ENCODE measurements around the gene AP3B1.
A peak's percentile ranks its signal among the peaks of the same experiment; 100 is the strongest.

AP3B1 gene, protein sequence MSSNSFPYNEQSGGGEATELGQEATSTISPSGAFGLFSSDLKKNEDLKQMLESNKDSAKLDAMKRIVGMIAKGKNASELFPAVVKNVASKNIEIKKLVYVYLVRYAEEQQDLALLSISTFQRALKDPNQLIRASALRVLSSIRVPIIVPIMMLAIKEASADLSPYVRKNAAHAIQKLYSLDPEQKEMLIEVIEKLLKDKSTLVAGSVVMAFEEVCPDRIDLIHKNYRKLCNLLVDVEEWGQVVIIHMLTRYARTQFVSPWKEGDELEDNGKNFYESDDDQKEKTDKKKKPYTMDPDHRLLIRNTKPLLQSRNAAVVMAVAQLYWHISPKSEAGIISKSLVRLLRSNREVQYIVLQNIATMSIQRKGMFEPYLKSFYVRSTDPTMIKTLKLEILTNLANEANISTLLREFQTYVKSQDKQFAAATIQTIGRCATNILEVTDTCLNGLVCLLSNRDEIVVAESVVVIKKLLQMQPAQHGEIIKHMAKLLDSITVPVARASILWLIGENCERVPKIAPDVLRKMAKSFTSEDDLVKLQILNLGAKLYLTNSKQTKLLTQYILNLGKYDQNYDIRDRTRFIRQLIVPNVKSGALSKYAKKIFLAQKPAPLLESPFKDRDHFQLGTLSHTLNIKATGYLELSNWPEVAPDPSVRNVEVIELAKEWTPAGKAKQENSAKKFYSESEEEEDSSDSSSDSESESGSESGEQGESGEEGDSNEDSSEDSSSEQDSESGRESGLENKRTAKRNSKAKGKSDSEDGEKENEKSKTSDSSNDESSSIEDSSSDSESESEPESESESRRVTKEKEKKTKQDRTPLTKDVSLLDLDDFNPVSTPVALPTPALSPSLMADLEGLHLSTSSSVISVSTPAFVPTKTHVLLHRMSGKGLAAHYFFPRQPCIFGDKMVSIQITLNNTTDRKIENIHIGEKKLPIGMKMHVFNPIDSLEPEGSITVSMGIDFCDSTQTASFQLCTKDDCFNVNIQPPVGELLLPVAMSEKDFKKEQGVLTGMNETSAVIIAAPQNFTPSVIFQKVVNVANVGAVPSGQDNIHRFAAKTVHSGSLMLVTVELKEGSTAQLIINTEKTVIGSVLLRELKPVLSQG

DNA sequence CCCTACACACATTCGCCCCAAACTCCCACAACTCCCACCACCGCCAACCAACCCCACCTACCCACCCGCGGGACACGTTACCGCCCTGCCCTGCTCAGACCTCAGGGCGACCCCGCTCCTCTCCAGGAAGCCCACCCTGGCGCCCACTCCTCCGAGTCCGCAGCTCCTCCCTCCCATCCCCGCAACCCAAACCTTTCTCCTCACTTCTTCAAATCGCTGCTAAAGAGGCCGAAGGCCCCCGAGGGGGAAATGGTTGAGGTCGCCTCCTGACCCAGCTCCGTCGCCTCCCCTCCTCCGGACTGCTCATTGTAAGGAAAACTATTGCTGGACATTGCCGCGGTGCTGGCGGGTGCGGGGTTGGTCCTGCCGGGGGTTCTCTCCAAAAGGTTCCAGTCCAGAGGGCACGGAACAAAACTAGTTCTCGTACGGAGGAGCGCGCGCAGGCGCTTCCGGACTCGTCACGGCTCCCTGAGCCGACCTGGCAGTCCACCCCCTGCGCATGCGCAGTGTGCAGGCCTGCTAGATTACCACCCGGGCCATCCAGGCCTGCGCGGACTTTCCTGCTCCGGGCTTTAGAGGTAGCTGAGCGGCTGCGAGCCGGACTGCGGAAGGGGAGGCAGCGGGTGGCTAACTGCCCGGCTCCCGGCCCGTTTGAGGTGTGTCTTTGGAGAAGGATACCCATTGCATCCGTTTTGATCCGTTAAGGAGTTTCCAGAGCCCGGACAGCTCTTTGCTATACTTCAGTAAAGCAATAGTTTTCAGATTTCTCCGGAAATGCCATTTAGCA lies at the start of gene AP3B1:
Gene AP3B1 (minus strand): TSS at position 451 of the 787 bp plus-strand sequence. CDS start 119 bp downstream, at position 332.
- peak; percentile 98 for DNase-seq (ENCODE audit: low spot score)

DNA sequence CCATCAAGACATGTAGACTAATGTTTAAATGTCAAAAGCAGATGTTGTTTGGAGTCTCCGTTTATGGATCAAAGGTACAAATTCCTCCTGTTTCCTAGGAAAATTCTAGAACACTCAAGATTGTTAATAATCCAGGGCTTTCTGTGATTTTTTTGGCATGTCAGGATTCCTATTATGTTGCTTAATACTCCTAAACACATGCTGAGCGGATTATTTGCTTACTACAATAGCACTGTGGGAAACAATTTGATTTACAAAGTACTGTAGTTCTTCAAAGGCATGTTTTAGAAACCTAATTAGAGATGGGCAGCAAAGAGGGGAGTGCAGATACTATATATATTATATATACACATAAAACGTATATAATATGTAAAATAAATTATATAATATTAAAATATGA lies 46.9 kb upstream of the AP3B1 start:
- no peak for DNase-seq (ENCODE audit: low spot score)

DNA sequence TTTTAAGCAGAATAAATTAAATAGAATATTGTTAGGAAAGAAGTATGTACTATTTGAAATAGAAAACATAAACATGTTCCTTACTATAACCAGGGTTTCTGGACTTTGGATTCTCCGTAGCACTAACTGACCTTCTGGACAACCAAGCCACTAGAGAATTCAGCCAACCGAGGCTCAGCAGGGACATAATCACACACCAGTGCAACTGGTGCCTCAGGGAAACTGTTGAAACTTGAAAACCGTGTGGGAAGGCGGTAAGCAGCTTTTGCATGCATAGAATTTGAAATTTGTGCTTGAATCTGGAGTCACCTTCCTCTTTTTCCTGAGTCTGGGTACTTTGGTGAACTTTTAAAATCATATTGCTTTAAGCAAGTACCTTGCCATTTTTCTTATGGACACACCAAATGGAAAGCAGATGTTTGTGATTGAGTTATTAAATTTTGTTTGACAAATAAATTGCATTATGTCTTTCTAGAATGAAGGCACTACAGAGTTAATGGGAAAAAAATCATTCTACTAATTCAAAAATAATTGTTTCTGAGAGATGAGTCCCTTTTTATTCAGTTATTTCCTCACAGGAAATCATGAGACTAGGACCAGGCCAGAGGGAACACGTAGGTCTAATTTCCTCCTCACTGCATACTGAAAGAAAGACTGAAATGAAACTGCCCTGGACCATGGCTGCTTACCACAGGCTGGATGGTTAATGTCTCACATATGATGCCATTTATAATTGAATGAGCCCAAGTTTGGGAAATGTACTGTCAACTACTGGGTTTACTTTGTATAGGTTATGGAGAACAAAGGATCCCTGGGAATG lies 45.3 kb upstream of the AP3B1 start:
- no peak for DNase-seq (ENCODE audit: low spot score)

DNA sequence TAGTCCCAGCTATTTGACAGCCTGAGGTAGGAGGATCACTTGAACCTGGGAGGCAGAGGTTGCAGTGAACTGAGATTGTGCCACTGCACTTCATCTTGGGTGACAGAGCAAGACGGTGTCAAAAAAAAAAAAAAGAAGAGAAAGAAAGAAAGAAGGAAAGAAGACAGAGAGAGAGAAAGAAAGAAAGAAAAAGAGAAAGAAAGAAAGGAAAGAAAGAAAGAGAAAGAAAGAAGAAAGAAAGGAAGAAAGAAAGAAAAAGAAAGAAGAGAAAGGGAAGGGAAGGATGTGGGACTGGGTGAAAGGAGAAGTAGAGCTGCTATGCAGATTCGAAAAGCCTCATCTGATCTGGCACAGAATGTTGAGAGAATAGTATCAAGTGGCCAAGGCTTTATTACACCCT lies 42.2 kb upstream of the AP3B1 start:
- DNase-seq (ENCODE audit: low spot score): no peak

DNA sequence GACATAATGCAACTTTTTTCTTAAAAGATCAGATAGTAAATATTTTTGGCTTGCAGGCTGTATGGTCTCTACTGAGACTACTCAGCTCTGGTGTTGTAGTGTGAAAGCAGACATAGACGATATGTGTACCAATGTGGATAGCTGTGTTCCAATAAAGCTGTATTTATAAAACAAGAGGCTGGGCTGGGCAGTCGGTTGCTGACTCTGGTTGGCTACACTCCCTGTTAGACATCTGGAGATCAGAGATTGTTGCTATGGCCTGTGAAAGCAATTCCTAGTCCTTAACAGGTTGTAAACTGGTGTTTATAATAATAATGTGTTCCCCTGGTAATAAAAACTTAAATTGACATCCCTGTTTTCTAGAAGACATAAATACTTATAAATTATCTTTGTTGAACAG lies 41.5 kb upstream of the AP3B1 start:
- no peak for DNase-seq (ENCODE audit: low spot score)

DNA sequence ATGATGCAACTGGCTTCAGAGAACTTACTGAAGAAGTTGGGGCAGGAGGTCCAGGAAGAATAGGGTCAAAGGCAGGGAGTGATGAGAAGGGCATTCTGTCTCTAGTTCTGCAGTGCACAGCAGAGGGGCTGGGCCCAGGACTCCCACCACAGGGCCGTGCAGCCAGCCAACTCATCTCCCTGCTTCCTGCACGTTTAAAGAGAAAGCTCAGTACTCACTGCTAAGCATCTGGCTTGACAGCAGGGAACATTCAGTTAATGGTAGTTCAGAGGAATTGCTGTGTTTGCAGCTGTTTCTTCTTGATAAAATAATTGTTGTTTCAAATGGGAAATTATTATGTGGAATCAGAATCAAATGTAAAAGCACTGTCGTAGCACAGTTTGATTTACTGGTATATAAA lies 40.3 kb upstream of the AP3B1 start:
- DNase-seq (ENCODE audit: low spot score): no peak

DNA sequence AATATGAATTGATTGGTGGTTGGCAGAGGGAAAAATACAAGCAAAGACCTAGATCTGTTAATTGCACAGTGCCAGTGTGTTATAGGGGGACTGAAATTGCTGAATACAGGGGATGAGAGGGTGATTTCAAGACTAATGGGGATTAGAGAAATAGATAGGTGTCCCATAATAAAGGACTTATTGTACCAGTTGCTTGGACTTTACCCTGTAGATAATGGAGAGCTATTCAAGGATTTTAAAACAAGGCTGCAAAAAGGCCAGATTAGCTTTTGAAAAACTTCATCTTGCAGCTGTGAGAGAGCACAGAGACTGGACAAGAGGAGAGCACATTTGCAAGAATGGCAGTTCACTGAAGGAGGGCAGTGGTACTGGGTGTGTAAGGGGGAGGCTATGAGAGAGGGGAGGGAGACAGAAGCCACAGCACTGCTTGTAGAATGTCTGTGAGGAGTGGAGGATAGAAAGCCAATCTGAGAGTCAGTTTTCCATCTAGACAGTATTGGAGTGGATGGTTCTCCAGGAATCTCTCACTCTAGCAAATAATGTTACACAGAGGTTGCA lies 37.1 kb upstream of the AP3B1 start:
- no peak for DNase-seq (ENCODE audit: low spot score)

DNA sequence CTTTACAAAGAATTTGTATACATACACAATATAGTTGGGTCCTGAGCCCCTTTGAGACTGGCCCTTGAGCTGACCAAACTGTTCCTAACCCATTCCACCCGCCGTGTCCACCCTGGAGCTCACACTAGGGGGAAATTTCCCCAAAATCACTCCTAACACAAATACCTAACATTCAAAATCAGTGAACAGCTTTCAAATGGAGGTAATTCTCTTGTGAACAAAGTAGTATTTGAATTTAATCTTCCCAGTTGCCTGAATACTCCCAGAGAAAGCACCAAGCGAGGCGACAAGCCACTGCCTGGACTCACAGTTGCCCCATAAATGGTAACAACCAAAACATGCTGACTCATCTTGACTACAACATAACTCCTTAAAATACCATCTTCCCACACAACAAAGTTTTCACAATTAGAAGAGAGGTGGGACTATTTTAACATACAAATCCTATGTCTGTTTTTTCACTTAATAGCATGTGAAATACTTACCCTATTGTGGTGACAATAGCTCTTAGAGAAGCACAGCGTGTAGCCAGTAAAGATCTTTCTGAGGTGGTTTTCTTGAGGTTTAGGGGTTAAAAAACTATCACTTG lies 34.2 kb upstream of the AP3B1 start:
- no peak for DNase-seq (ENCODE audit: low spot score)

DNA sequence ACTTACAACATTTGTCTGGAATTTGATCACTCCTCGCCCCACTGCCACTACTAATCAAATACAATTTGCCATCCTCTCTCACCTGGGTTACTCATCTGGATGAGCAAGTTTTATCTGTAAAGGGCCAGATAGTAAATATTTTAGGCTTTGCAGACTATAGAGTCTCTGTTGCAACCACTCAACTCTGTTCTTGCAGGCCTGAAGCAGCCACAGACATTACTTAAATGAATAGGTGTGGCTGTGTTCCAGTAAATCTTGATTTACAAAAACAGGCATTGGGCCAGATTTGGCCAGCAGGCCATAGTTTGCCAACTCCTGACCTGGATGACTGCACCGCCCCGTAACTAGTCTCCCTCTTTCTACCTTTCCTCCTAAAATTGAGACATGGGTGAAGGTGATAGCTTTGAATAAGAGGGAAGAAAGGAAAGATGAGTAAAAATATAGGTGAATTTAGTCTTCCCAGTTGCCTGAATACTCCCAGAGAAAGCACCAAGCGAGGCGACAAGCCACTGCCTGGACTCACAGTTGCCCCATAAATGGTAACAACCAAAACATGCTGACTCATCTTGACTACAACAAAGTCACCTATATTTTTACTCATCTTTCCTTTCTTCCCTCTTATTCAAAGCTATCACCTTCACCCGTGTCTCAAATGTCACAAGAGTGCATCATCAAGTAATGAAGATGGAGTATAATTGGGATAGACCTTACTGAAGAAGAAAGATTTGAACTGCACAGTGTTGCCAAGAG lies 33.4 kb upstream of the AP3B1 start:
- no peak for DNase-seq (ENCODE audit: low spot score)

DNA sequence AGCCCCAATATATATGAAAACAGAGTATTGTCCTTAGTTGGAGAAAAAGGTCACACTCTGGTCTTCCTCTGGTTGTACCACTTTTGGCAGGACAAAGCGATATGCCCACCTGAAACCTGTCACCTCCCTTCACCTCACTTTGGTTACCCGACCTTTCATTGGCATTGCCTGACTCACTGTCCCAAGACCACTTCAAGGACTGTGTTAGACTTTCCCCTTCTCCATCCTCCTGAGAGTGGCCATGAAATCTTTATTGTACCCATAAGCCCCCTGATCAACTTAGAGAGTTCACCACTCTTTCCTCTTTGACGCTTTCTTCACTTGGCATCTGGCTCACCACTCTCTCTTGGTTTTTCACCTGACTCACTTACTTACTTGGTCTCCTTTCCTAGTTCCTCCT lies 32.4 kb upstream of the AP3B1 start:
- no peak for DNase-seq (ENCODE audit: low spot score)

DNA sequence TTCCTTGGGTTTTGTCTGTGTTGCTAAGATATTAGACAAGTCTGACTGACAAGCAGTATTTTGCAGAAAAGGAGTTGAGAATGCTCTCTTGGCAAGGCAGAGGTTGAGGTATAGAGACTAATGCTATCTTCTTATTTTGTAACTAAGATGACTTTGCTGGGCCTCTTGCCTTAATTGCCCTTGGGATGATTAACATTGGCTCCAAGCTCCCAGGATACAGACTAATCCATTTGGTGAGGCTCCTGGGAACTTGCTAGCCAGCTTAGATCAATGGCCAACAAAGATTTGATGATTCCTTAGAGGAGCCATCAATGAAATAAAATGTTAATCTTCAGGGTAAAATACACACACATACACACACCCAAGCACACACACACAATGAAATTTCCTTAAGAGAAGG lies 28.7 kb upstream of the AP3B1 start:
- peak; percentile 61 for DNase-seq (ENCODE audit: low spot score)

DNA sequence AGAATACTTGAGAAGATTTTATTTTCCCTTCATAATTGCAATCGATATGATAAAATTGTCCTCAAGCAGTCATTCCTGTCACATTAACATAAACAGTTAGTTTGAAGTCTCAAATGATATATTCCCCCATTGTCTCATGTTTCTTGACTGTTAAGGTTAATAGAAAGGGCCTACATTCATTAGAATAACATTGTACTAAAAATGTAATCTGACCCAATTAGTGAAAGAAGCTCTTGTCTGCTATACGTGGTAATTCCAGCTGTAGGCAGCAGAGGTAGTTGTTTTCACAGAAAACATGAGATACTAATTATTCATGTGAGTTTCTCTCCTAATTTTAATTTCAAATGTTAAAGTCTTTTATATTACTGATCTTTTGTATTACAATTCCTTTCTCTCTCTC lies 25.9 kb upstream of the AP3B1 start:
- peak; percentile 34 for DNase-seq (ENCODE audit: low spot score)

DNA sequence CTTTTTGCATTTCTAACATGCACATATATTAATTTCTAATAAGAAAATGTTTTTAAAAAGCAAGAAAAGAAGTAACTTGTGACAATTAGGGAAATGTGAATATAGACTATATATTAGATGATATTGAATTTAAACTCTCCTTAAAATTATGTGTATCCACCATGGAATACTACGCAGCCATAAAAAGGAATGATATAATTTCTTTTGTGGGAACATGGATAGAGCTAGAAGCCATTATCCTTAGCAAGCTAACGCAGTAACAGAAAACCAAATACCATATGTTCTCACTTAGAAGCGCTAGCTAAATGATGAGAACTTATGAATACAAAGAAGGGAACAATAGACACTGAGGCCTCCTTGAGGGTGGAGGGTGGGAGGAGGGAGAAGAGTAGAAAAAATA lies 23.8 kb upstream of the AP3B1 start:
- DNase-seq (ENCODE audit: low spot score): no peak

DNA sequence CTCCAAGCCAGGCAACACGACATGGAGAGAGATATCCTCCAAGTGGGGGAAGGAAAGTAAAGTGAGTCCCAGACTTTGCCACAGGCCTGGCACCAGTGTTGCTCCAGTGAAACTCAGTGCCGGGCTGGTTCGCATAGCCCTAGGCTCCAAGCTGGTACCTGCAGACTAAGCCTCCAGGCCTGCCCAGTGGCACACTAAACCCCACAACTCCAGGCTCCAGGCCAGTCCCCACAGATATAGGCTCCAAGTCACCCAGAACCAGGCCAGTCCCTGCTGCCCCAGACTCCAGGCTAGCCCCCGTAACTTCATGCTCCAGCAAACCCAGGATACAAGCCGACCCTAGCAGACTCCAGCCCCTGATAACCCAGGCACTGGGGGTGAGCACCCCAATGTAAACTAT lies 23.0 kb upstream of the AP3B1 start:
- DNase-seq (ENCODE audit: low spot score): no peak

DNA sequence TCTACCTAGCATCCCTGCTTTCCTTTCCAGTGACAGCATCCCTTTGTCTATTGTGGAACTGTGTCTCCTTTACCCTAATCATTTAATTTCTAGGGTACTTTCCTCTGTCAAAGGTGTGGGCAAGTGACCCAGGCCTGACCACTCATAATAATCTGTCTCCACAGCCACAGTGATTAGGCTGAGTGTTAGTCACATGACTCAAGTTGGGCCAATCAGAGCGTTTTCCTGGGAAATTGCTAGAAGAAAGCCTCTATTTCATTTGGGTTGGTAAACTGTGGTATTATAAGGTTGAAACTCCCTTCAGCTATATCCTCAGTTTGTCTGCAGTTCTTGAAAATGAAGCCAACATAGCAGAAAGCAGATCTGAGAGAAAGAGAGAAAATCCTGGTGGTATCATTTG lies 14.2 kb upstream of the AP3B1 start:
- DNase-seq (ENCODE audit: low spot score): no peak

DNA sequence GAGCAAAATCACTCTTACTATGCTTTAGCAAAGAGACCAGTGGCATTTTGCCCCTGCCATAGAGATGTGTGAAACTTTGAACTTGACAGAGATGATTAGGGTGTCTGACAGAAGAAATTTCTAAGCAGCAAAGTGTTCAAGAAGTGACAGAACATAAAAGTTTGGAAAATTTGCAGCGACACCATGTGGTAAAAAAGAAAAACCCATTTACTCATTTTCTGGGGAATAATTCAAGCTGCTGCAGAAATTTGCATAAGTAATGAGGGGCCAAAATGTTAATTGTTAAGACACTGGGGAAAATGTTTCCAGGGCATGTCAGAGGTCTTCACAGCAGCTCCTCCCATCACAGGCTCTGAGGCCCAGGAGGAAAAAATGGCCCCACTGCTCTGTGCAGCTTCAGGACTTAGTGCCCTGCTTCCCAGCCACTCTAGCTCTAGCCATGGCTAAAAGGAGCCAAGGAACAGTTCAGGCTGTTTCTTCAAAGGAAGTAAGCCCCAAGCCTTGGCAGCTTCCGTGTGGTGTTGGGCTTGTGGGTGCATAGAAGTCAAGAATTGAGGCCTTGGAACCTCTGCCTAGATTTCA lies 6.1 kb upstream of the AP3B1 start:
- DNase-seq (ENCODE audit: low spot score): no peak

DNA sequence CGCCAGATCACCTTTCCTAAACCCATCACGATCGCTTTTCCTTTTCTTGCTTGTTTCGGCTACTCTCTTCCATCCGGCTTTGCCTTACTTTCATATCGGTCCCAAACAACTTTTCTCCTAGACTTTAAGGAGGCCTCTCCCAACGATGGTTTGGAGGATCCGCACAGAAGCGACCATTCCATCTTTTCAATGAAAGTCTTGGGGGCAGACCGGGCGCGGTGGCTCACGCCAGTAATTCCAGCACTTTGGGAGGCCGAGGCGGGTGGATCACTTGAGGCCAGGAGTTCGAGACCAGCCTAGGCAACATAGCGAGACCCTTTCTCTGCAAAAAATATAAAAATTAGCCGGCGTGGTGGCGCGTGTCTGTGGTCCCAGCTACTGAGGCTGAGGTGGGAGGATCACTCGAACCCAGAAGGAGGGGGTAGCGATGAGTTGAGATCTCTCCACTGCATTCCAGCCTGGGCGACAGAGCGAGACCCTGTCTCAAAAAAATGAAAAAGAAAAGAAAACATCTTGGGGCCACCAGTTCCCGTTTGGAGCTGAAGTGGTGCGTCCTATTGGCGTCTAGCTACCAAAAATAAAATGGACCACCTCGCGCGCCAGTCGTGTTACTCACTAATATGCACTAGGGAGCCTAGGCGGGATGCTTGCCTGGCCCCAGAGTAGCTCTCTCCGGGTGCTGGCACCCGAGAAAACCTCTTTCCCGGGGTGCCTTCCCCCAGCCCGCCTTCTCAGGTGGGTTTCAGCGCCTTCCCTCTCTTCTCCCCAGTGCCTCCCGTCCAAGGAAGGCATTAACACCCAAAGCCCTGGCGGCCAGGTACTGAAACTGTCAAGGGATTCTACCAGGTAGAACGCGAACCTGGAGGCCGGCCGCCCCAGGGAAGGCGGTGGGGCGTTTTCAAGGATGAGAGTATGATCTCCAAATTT lies 800 bp upstream of the AP3B1 start:
- peak; percentile 38 for DNase-seq (ENCODE audit: low spot score)

DNA sequence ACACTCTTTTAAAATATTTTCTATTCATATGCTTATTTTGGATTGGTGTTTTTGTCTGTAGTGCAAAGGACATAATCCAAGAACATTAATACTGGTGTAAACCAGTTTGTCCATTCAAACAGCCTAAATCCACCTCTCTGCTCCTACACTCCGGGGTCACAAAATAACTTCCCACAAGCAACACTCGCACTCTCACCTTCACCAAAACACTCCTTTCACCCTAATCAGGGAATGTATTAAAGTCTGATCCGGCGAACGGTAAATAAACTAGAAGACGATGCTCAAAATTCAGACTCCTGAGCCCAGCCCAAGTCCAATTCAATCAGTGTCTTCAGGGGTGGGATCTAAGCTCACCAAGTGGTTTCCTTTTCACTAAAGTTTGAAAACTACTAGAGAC lies 649 bp downstream of the AP3B1 start:
- no peak for DNase-seq (ENCODE audit: low spot score)
